Epithelial cell of esophagus (primary cell): ENCODE measurements around the gene YPEL1.

Experiments
- DNase-seq: peaks from one replicate; pipeline ENCODE4 v3.0.0; 2010; ENCODE audit warnings: low read depth
- H3K4me3 ChIP-seq: 2 replicates; pipeline ENCODE4 v1.5.1; 2011; ENCODE audit warnings: mild to moderate bottlenecking, low read length, control low read depth
- CTCF ChIP-seq: IDR thresholded peaks from 2 replicates; pipeline ENCODE4 v1.5.1; 2011; ENCODE audit warnings: low read depth, mild to moderate bottlenecking, low read length, control low read depth, inconsistent platforms; ENCODE audit not compliant: insufficient read depth; ENCODE audit errors: missing control alignments

The YPEL1 gene

GRCh38 chr22:21687685-21688259 is 47.8 kb downstream of the YPEL1 start:
- no peak for TF ChIP-seq CTCF
- DNase-seq = no peak
- H3K4me3 ChIP-seq = no peak overlapping the region

GRCh38 chr22:21686634-21687393 is 48.8 kb downstream of the YPEL1 start:
- no peak overlapping the region for H3K4me3 ChIP-seq
- TF ChIP-seq CTCF = no peak
- no peak for DNase-seq

GRCh38 chr22:21686193-21686608 is 49.4 kb downstream of the YPEL1 start:
- no peak for DNase-seq
- no peak for TF ChIP-seq CTCF
- no peak overlapping the region for H3K4me3 ChIP-seq

GRCh38 chr22:21685164-21685513 is 50.5 kb downstream of the YPEL1 start:
- H3K4me3 ChIP-seq = no peak overlapping the region
- no peak for DNase-seq
- no peak for TF ChIP-seq CTCF

- no peak for DNase-seq
- no peak overlapping the region for H3K4me3 ChIP-seq
These were observed 51.0 kb downstream of the YPEL1 start for GRCh38 chr22:21684492-21685163.

GRCh38 chr22:21683401-21683811 is 52.2 kb downstream of the YPEL1 start:
- DNase-seq = no peak
- no peak for TF ChIP-seq CTCF
- no peak overlapping the region for H3K4me3 ChIP-seq

More at GRCh38 chr22:21684492-21685163, 51.0 kb downstream of the YPEL1 start:
- no peak for TF ChIP-seq CTCF
